ENCODE data around the gene ITPRIP.

DNA sequence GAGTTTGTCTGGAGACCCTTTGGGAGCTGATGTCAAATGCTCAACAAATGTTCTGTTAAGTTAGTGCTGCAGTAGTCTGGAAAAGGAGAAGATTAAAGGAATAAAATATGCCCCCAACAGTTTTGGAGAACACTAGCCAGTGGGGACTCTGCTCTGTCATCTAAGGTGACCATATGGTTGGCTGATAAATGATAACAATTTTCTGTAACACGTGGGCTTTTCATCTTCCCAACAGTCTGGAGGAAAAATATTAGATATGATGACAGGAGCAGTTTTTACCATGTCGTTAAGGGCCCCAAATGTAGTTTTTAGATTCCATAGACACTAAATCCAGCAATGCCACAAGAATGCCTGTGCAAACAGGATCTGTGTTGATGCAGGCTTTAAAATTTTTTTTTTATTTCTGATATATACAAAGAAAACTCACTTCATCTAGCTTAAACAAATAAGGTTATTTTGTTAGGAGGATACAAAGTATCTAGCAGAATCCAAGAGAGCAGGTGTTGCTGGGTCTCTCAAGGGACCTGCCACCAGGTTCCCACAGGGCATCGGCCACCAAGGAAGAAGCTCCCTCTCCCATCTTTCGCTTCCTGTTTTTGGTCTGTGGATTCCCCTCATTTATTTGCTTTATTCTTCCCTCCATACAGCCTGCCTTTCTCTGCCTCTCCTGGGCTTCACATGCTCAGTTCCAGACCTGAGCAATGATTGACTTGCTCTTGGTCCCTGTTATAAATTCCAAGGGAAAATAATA, 9.2 kb upstream of the ITPRIP start:
- TF ChIP-seq, protein P1, sequence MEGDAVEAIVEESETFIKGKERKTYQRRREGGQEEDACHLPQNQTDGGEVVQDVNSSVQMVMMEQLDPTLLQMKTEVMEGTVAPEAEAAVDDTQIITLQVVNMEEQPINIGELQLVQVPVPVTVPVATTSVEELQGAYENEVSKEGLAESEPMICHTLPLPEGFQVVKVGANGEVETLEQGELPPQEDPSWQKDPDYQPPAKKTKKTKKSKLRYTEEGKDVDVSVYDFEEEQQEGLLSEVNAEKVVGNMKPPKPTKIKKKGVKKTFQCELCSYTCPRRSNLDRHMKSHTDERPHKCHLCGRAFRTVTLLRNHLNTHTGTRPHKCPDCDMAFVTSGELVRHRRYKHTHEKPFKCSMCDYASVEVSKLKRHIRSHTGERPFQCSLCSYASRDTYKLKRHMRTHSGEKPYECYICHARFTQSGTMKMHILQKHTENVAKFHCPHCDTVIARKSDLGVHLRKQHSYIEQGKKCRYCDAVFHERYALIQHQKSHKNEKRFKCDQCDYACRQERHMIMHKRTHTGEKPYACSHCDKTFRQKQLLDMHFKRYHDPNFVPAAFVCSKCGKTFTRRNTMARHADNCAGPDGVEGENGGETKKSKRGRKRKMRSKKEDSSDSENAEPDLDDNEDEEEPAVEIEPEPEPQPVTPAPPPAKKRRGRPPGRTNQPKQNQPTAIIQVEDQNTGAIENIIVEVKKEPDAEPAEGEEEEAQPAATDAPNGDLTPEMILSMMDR (IDR thresholded peaks at IDR 0.05; ENCODE audit: poor library complexity), result no peak
- no peak for TF ChIP-seq EZH2 (IDR thresholded peaks at IDR 0.05; ENCODE audit: borderline replicate concordance)
